GM11168 (cell line): ENCODE results near the gene PALM3.

Source experiments
- in situ Hi-C: fragments of 300-500 bp; cut with MboI; formaldehyde crosslinking; loops from one replicate; pipeline ENCODE4 v1.12.0; 2022; ENCODE audit warnings: low sequenced_read_pairs; ENCODE audit not compliant: unreplicated experiment

Gene PALM3

GRCh38 chr19:14090509-14091080 lies 28.7 kb upstream of the PALM3 start, which contains the start of gene SAMD1:
Gene SAMD1, minus strand, starts transcription at chr19:14090751.
- in situ Hi-C loops, result no loop called here

- in situ Hi-C loops, result no loop called here
Measured at GRCh38 chr19:14089662-14090508, 28.0 kb upstream of the PALM3 start.

GRCh38 chr19:14089412-14089661 lies 27.5 kb upstream of the PALM3 start:
- in situ Hi-C loops, result no loop called here

- in situ Hi-C loops, result no loop called here
Measured at GRCh38 chr19:14088634-14089411, 26.9 kb upstream of the PALM3 start.

GRCh38 chr19:14086098-14086497 lies 24.2 kb upstream of the PALM3 start:
- in situ Hi-C loops, result no loop called here

- in situ Hi-C loops, result no loop called here
Measured at GRCh38 chr19:14085309-14085995, 23.6 kb upstream of the PALM3 start, which contains the start of gene C19orf67. Gene C19orf67, minus strand, starts transcription at chr19:14085783. Its CDS starts 156 bp downstream, at chr19:14085627.

- in situ Hi-C loops, result no loop called here
Measured at GRCh38 chr19:14082675-14082960, 20.7 kb upstream of the PALM3 start.

GRCh38 chr19:14081797-14082674 lies 20.2 kb upstream of the PALM3 start:
- in situ Hi-C loops, result no loop called here

GRCh38 chr19:14080887-14081796 lies 19.3 kb upstream of the PALM3 start:
- in situ Hi-C loops, result no loop called here

GRCh38 chr19:14078411-14078810 lies 16.5 kb upstream of the PALM3 start:
- in situ Hi-C loops, result loop anchor here (10.0 kb wide), 1 partner anchor 484 kb away; no protein-coding TSS in a partner anchor

GRCh38 chr19:14073925-14074838 lies 12.3 kb upstream of the PALM3 start:
- in situ Hi-C loops, result loop anchor here (5.0 to 10.0 kb wide), 2 partner anchors 192 to 479 kb away; no protein-coding TSS in a partner anchor

GRCh38 chr19:14073261-14073924 lies 11.5 kb upstream of the PALM3 start:
- in situ Hi-C loops, result loop anchor here (5.0 to 10.0 kb wide), 2 partner anchors 191 to 479 kb away; no protein-coding TSS in a partner anchor

GRCh38 chr19:14072535-14073260 lies 10.8 kb upstream of the PALM3 start, which contains the start of gene MISP3:
Gene MISP3, plus strand, starts transcription at chr19:14072786. Its CDS starts 524 bp downstream, at chr19:14073310.
- in situ Hi-C loops, result loop anchor here (5.0 to 10.0 kb wide), 2 partner anchors 190 to 478 kb away; no protein-coding TSS in a partner anchor

GRCh38 chr19:14070268-14071050 lies 8.6 kb upstream of the PALM3 start:
- in situ Hi-C loops, result loop anchor here (5.0 to 10.0 kb wide), 2 partner anchors 188 to 476 kb away; no protein-coding TSS in a partner anchor

- in situ Hi-C loops, result no loop called here
Measured at GRCh38 chr19:14066134-14066533, 4.3 kb upstream of the PALM3 start.
